Neural cell (in vitro differentiated cells): Measurements from ENCODE around the gene MEIS3. TPM values are rescaled to one million over a fixed set of nuclear protein-coding genes. Genes with fewer than 3 reads are reported as not detected.
"Not testable (repeated sequence)": the region's sequence is repeated elsewhere in the genome, so short reads cannot be mapped to it uniquely, and the experiment has no call there.

Source experiments
- H2AFZ ChIP-seq: fragments of 200-600, 300-800 bp; sonication (generic), shearing (Covaris generic); 2 replicates; pipeline ENCODE4 v1.6.0; 2014; ENCODE audit warnings: low read depth, mild to moderate bottlenecking, antibody characterized with exemption, low read length, moderate library complexity
- H3F3A ChIP-seq: fragments of 200-600 bp; shearing (Covaris generic); 2 replicates; pipeline ENCODE4 v1.6.1; 2016; ENCODE audit warnings: mild to moderate bottlenecking, moderate library complexity, mixed read lengths, antibody characterized with exemption, low read length; ENCODE audit not compliant: insufficient read depth, poor library complexity, severe bottlenecking
- H3K27ac ChIP-seq: fragments of 200-600, 300-800 bp; sonication (generic), shearing (Covaris generic); 2 replicates; pipeline ENCODE4 v1.5.1; 2014; ENCODE audit warnings: mild to moderate bottlenecking, low read length, moderate library complexity
- H3K27me3 ChIP-seq: fragments of 300-800, 200-600 bp; sonication (generic), shearing (Covaris generic); 2 replicates; pipeline ENCODE4 v1.6.0; 2014; ENCODE audit warnings: mild to moderate bottlenecking, low read depth, low read length, moderate library complexity; ENCODE audit not compliant: insufficient read depth
- H3K36me3 ChIP-seq: fragments of 300-800, 200-600 bp; sonication (generic), shearing (Covaris generic); 2 replicates; pipeline ENCODE4 v1.5.1; 2014; ENCODE audit warnings: mild to moderate bottlenecking, antibody characterized with exemption, low read length, moderate library complexity; ENCODE audit not compliant: insufficient read depth
- H3K4me2 ChIP-seq: fragments of 300-800, 200-600 bp; sonication (generic), shearing (Covaris generic); 2 replicates; pipeline ENCODE4 v1.6.0; 2014; ENCODE audit warnings: mild to moderate bottlenecking, low read length
- H3K4me3 ChIP-seq: fragments of 300-800, 200-600 bp; sonication (generic), shearing (Covaris generic); 2 replicates; pipeline ENCODE4 v1.5.1; 2014; ENCODE audit warnings: mild to moderate bottlenecking, low read length, moderate library complexity
- H3K79me2 ChIP-seq: fragments of 200-600 bp; shearing (Covaris generic); replicated peaks from 2 replicates; pipeline ENCODE4 v1.6.0; 2014; ENCODE audit warnings: mild to moderate bottlenecking, low read length, moderate library complexity; ENCODE audit not compliant: insufficient read depth
- H3K9ac ChIP-seq: fragments of 300-800, 200-600 bp; sonication (generic), shearing (Covaris generic); 2 replicates; pipeline ENCODE4 v1.6.1; 2016; ENCODE audit warnings: mild to moderate bottlenecking, low read length, mixed read lengths
- H3K9me2 ChIP-seq: fragments of 200-600 bp; shearing (Covaris generic); 2 replicates; pipeline ENCODE4 v1.6.1; 2016; ENCODE audit warnings: mild to moderate bottlenecking, low read length, mixed read lengths; ENCODE audit not compliant: insufficient read depth
- H3K9me3 ChIP-seq: fragments of 200-600, 300-800 bp; sonication (generic), shearing (Covaris generic); 2 replicates; pipeline ENCODE4 v1.6.1; 2016; ENCODE audit warnings: mild to moderate bottlenecking, mixed run types, low read length, moderate library complexity, mixed read lengths
- H4K20me1 ChIP-seq: fragments of 200-600 bp; shearing (Covaris generic); 2 replicates; pipeline ENCODE4 v1.6.1; 2016; ENCODE audit warnings: mild to moderate bottlenecking, mixed run types; ENCODE audit not compliant: insufficient read depth
- CTCF ChIP-seq: fragments of 450-650 bp; IDR thresholded peaks from 2 replicates; pipeline ENCODE4 v1.5.1; 2014; ENCODE audit warnings: antibody characterized with exemption, mild to moderate bottlenecking, moderate library complexity; ENCODE audit not compliant: poor library complexity, severe bottlenecking
- EP300 ChIP-seq: fragments of 450-650 bp; conservative IDR thresholded peaks from 2 replicates; pipeline ENCODE4 v1.6.1; 2014; ENCODE audit warnings: antibody characterized with exemption, mild to moderate bottlenecking, moderate library complexity; ENCODE audit not compliant: poor library complexity, severe bottlenecking
- EZH2 ChIP-seq: fragments of 200-600, 300-800 bp; shearing (Covaris generic), sonication (generic); IDR thresholded peaks from 2 replicates; pipeline ENCODE4 v1.6.1; 2014; ENCODE audit warnings: antibody characterized with exemption, low read length, borderline replicate concordance, mild to moderate bottlenecking; ENCODE audit not compliant: insufficient read depth, poor library complexity, severe bottlenecking
- MXI1 ChIP-seq: fragments of 450-650 bp; conservative IDR thresholded peaks from 2 replicates; pipeline ENCODE4 v1.6.1; 2014; ENCODE audit warnings: antibody characterized with exemption, mild to moderate bottlenecking; ENCODE audit not compliant: poor library complexity, severe bottlenecking
- POLR2AphosphoS5 ChIP-seq: IDR thresholded peaks from 2 replicates; pipeline ENCODE4 v1.6.1; 2012
- RAD21 ChIP-seq: fragments of 450-650 bp; conservative IDR thresholded peaks from 2 replicates; pipeline ENCODE4 v1.6.1; 2014; ENCODE audit warnings: antibody characterized with exemption, mild to moderate bottlenecking, moderate library complexity
- REST ChIP-seq: IDR thresholded peaks from 2 replicates; pipeline ENCODE4 v1.6.1; 2012; ENCODE audit warnings: borderline replicate concordance
- SMC3 ChIP-seq: fragments of 450-650 bp; conservative IDR thresholded peaks from 2 replicates; pipeline ENCODE4 v1.6.1; 2014; ENCODE audit warnings: antibody characterized with exemption, mild to moderate bottlenecking, moderate library complexity; ENCODE audit not compliant: poor library complexity
- TAF1 ChIP-seq: IDR thresholded peaks from 2 replicates; pipeline ENCODE4 v1.6.1; 2012; ENCODE audit warnings: low read depth
- polyA plus RNA-seq: library from polyadenylated mRNA; depleted of rRNA; stranded (reverse); fragments of >200 nt; gene quantifications from 2 replicates; pipeline ENCODE4 v1.2.3, GENCODE V29; 2014

MEIS3 gene
- polyA plus RNA-seq, 1 donor from 2014 or later = 379 TPM

GRCh38 chr19:47387623-47388022 lies 31.7 kb downstream of the MEIS3 start:
- not testable (repeated sequence) for H3K36me3 ChIP-seq, H4K20me1 ChIP-seq, H3K9ac ChIP-seq, H2AFZ ChIP-seq, H3K9me3 ChIP-seq, H3K4me2 ChIP-seq, H3K79me2 ChIP-seq, H3F3A ChIP-seq, H3K27ac ChIP-seq, H3K9me2 ChIP-seq, H3K27me3 ChIP-seq, H3K4me3 ChIP-seq

GRCh38 chr19:47386582-47386981 lies 32.7 kb downstream of the MEIS3 start:
- not testable (repeated sequence) for H3K4me2 ChIP-seq, H2AFZ ChIP-seq, H3K36me3 ChIP-seq, H3K9ac ChIP-seq, H4K20me1 ChIP-seq, H3K9me3 ChIP-seq, H3K27ac ChIP-seq, H3K27me3 ChIP-seq, H3K9me2 ChIP-seq, H3K4me3 ChIP-seq, H3F3A ChIP-seq, H3K79me2 ChIP-seq

- H4K20me1 ChIP-seq, H3K9ac ChIP-seq, H3F3A ChIP-seq, H2AFZ ChIP-seq, H3K27ac ChIP-seq, H3K27me3 ChIP-seq, H3K36me3 ChIP-seq, H3K9me3 ChIP-seq, H3K79me2 ChIP-seq, H3K4me3 ChIP-seq, H3K4me2 ChIP-seq, H3K9me2 ChIP-seq: not testable (repeated sequence)
Measured at GRCh38 chr19:47384533-47384932, 34.8 kb downstream of the MEIS3 start.

- not testable (repeated sequence) for H3K9ac ChIP-seq
Measured at GRCh38 chr19:47383890-47384289, 35.4 kb downstream of the MEIS3 start.

GRCh38 chr19:47381653-47382279 lies 37.6 kb downstream of the MEIS3 start:
- Histone ChIP-seq H3K36me3 (no peaks in the 10 kb centered on the region), H3K27me3 (no peaks in the 10 kb centered on the region), H2AFZ (no peak overlapping the region), H3K9me2 (no peaks in the 10 kb centered on the region), H3K4me3 (no peak overlapping the region), H4K20me1 (no peaks in the 10 kb centered on the region), H3K4me2 (no peak overlapping the region), H3K27ac (no peak overlapping the region), H3F3A (no peaks in the 10 kb centered on the region), H3K9me3 (no peaks in the 10 kb centered on the region), H3K9ac (no peak overlapping the region), H3K79me2 (no peaks in the 10 kb centered on the region)
- TF ChIP-seq CTCF (no peak), POLR2AphosphoS5 (no peak), EZH2 (no peak), SMC3 (no peak), EP300 (no peak), MXI1 (no peak), RAD21 (no peak), REST (no peak), TAF1 (no peak)

More at GRCh38 chr19:47383890-47384289, 35.4 kb downstream of the MEIS3 start:
- H3K9me2 ChIP-seq, H3K36me3 ChIP-seq, H3K4me2 ChIP-seq, H3K27ac ChIP-seq, H3K79me2 ChIP-seq, H3F3A ChIP-seq, H4K20me1 ChIP-seq, H3K9me3 ChIP-seq, H3K4me3 ChIP-seq, H3K27me3 ChIP-seq, H2AFZ ChIP-seq: not testable (repeated sequence)
